Activated T-helper 9 cell treated with anti-CD3 and anti-CD28 coated beads, Interleukin-2, amount 50 U/mL, for 16 hours (primary cell): ENCODE data around the gene LMF1.

Experiments used
- DNase-seq: peaks from one replicate; pipeline ENCODE4 v3.0.0-alpha.2; 2020; ENCODE audit warnings: low read depth

LMF1 gene

DNA sequence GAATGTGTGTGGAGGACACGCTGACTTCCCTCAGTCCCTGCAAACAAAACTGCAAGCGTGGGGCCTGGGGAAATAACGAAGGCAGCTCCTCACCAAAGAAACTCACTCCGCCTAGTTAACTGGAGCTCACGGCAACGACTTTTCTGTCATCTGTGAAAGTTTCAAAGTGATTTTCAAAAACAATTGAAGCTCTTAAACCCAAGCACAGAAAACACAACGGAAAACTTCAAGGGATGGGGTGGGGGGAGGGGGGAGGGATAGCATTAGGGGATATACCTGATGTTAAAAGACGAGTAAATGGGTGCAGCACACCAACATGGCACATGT, 167.1 kb downstream of the LMF1 start:
- no peak for DNase-seq
